HepG2 (cell line): ENCODE data around the gene SLC38A2. TPM values are rescaled to one million over a fixed set of nuclear protein-coding genes. Genes with fewer than 3 reads are reported as not detected.

Experiments used
- AGO1 ChIP-seq: fragments of 200-400 bp; formaldehyde crosslinking; IDR thresholded peaks from 2 replicates; pipeline ENCODE4 v1.6.1; 2017; ENCODE audit warnings: mild to moderate bottlenecking, low read depth, low read length, moderate library complexity; ENCODE audit not compliant: poor library complexity, severe bottlenecking
- BATF2 ChIP-seq: sonication (generic); formaldehyde crosslinking; IDR thresholded peaks from 2 replicates; pipeline ENCODE4 v1.8.0; 2022; ENCODE audit warnings: mild to moderate bottlenecking, missing genetic modification reagents, moderate library complexity
- CBFB ChIP-seq: sonication (generic); formaldehyde crosslinking; IDR thresholded peaks from 2 replicates; pipeline ENCODE4 v1.4.0; 2020; ENCODE audit warnings: missing genetic modification reagents
- ELF1 ChIP-seq: sonication (generic); formaldehyde crosslinking; IDR thresholded peaks from 2 replicates; pipeline ENCODE4 v1.4.0; 2020; ENCODE audit warnings: missing genetic modification reagents
- ELF3 ChIP-seq: IDR thresholded peaks from 2 replicates; pipeline ENCODE4 v1.6.1; 2016; ENCODE audit warnings: missing genetic modification reagents, missing compliant biosample characterization
- NFYC ChIP-seq: IDR thresholded peaks from 2 replicates; pipeline ENCODE4 v1.6.1; 2016; ENCODE audit warnings: missing genetic modification reagents, missing compliant biosample characterization
- RXRA ChIP-seq: sonication (generic); formaldehyde crosslinking; IDR thresholded peaks from 2 replicates; pipeline ENCODE4 v1.5.1; 2020; ENCODE audit warnings: missing genetic modification reagents
- TCF12 ChIP-seq, 2 experiments: fragments of 450-650 bp in 1 of 2; sonication (generic) in 1 of 2; formaldehyde crosslinking in 1 of 2; IDR thresholded peaks; 2 replicates each; pipeline versions ENCODE4 v1.6.1 to v1.8.0; 2017 to 2022; ENCODE audit warnings: antibody characterized with exemption in 1 of 2, mild to moderate bottlenecking in 1 of 2, missing genetic modification reagents in 1 of 2, moderate library complexity in 1 of 2
- TEF ChIP-seq: sonication (generic); formaldehyde crosslinking; IDR thresholded peaks from 2 replicates; pipeline ENCODE4 v1.5.0; 2020; ENCODE audit warnings: missing genetic modification reagents
- TP53 ChIP-seq: sonication (generic); formaldehyde crosslinking; conservative IDR thresholded peaks from 2 replicates; pipeline ENCODE4 v1.4.0; 2020; ENCODE audit warnings: missing genetic modification reagents
- TSC22D2 ChIP-seq: sonication (generic); formaldehyde crosslinking; IDR thresholded peaks from 2 replicates; pipeline ENCODE4 v1.5.1; 2020; ENCODE audit warnings: missing genetic modification reagents, mild to moderate bottlenecking, borderline replicate concordance
- ZNF280D ChIP-seq: sonication (generic); formaldehyde crosslinking; IDR thresholded peaks from 2 replicates; pipeline ENCODE4 v1.5.1; 2020; ENCODE audit warnings: mild to moderate bottlenecking, missing genetic modification reagents
- ZNF816 ChIP-seq: sonication (generic); formaldehyde crosslinking; IDR thresholded peaks from 2 replicates; pipeline ENCODE4 v1.8.0; 2022; ENCODE audit warnings: missing genetic modification reagents, mild to moderate bottlenecking, borderline replicate concordance
- polyA plus RNA-seq, 8 experiments: library from polyadenylated mRNA; depleted of rRNA in 3 of 8; stranded (reverse) in 7 of 8; unstranded in 1 of 8; fragments of >200 nt; fragmentation: Illumina TruSeq in 4 of 8; extraction: Trizol in 4 of 8; gene quantifications; 2 replicates each; pipeline versions ENCODE4 v1.2.1 to v1.2.3, GENCODE V29; 2011 to 2016; ENCODE audit warnings: low read depth in 4 of 8, missing spikeins in 1 of 8, mixed read lengths in 1 of 8; ENCODE audit not compliant: insufficient read depth in 1 of 8
- total RNA-seq, 5 experiments: library from RNA; depleted of rRNA; stranded (reverse); fragments of >200 nt; fragmentation: Illumina TruSeq; extraction: Trizol; gene quantifications; 2 replicates each; pipeline ENCODE4 v1.2.3, GENCODE V29; 2016; ENCODE audit warnings: low read depth in 1 of 5
- TF ChIP-seq, protein P1 (sequence below): IDR thresholded peaks from 2 replicates; pipeline ENCODE4 v1.6.1; 2016
- TF ChIP-seq, protein P2 (sequence below): sonication (generic); formaldehyde crosslinking; IDR thresholded peaks from 2 replicates; pipeline ENCODE4 v1.5.1; 2020; ENCODE audit warnings: mild to moderate bottlenecking, missing genetic modification reagents, borderline replicate concordance

Gene SLC38A2
- total and polyA plus RNA-seq, 2 of the 13 experiments (the other 11 are each of a cell fraction or from before 2014, with no cell fraction given): 368 to 880 TPM

DNA sequence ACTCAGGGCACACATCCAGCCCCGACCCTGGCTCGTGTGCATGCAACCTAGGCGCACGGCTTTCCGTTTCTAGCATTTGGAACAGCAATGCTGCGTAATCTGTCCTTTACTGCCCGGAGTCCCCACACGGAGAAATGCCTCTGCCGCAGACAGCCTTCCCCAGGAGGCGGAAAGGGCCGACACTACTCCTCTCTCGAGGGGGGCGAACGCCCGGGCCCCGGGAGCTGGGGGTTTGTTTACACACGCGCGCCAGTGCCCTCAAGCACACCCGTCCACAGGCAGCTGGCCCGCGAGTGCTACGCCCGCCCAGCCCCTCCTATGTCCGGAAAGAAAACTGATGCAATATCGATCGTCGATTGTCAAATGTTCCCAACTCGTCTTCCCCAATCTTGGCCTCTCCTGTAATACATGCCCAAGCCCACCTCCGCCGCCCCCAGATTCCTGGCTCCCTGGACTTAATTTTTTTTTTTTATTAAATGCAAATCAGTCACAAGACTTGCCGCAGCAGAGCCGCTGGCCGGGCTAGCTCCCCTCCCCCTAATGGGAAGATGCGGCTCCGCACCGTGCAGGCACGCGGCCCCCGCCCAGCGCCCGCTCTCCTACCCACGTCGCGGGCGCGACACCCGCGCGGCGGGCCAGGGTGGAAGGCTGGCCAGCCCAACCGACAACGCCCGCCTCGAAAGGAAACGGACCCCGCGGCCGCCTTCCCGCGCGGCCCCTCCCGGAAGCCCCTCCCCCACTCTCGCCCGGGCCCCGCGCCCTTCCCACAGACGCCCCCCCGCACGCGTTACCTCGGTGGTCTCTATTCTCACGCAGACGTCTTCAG is 642 bp downstream of the SLC38A2 start (continued):
- peak; percentile 65 for TF ChIP-seq AGO1
- TF ChIP-seq ZNF280D (CRISPR knock-in tag): no peak
- peak; percentile 15 for TF ChIP-seq BATF2
- TF ChIP-seq TP53 (CRISPR knock-in tag): no peak
- TF ChIP-seq, protein P1, sequence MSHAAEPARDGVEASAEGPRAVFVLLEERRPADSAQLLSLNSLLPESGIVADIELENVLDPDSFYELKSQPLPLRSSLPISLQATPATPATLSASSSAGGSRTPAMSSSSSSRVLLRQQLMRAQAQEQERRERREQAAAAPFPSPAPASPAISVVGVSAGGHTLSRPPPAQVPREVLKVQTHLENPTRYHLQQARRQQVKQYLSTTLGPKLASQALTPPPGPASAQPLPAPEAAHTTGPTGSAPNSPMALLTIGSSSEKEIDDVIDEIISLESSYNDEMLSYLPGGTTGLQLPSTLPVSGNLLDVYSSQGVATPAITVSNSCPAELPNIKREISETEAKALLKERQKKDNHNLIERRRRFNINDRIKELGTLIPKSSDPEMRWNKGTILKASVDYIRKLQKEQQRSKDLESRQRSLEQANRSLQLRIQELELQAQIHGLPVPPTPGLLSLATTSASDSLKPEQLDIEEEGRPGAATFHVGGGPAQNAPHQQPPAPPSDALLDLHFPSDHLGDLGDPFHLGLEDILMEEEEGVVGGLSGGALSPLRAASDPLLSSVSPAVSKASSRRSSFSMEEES (CRISPR knock-in tag): no peak
- TF ChIP-seq, protein P2, sequence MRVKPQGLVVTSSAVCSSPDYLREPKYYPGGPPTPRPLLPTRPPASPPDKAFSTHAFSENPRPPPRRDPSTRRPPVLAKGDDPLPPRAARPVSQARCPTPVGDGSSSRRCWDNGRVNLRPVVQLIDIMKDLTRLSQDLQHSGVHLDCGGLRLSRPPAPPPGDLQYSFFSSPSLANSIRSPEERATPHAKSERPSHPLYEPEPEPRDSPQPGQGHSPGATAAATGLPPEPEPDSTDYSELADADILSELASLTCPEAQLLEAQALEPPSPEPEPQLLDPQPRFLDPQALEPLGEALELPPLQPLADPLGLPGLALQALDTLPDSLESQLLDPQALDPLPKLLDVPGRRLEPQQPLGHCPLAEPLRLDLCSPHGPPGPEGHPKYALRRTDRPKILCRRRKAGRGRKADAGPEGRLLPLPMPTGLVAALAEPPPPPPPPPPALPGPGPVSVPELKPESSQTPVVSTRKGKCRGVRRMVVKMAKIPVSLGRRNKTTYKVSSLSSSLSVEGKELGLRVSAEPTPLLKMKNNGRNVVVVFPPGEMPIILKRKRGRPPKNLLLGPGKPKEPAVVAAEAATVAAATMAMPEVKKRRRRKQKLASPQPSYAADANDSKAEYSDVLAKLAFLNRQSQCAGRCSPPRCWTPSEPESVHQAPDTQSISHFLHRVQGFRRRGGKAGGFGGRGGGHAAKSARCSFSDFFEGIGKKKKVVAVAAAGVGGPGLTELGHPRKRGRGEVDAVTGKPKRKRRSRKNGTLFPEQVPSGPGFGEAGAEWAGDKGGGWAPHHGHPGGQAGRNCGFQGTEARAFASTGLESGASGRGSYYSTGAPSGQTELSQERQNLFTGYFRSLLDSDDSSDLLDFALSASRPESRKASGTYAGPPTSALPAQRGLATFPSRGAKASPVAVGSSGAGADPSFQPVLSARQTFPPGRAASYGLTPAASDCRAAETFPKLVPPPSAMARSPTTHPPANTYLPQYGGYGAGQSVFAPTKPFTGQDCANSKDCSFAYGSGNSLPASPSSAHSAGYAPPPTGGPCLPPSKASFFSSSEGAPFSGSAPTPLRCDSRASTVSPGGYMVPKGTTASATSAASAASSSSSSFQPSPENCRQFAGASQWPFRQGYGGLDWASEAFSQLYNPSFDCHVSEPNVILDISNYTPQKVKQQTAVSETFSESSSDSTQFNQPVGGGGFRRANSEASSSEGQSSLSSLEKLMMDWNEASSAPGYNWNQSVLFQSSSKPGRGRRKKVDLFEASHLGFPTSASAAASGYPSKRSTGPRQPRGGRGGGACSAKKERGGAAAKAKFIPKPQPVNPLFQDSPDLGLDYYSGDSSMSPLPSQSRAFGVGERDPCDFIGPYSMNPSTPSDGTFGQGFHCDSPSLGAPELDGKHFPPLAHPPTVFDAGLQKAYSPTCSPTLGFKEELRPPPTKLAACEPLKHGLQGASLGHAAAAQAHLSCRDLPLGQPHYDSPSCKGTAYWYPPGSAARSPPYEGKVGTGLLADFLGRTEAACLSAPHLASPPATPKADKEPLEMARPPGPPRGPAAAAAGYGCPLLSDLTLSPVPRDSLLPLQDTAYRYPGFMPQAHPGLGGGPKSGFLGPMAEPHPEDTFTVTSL (CRISPR knock-in tag): peak; percentile 39; the same call in 1 of the 2 replicates
- TF ChIP-seq TEF (CRISPR knock-in tag): 0 out of 2 replicates have a peak, but pooled peaks have one; percentile 26
- no peak for TF ChIP-seq ZNF816 (CRISPR knock-in tag)
- no peak for TF ChIP-seq CBFB (CRISPR knock-in tag)
- no peak for TF ChIP-seq ELF1 (CRISPR knock-in tag)
- no peak for TF ChIP-seq NFYC
- TF ChIP-seq TSC22D2 (CRISPR knock-in tag): no peak
- TF ChIP-seq ELF3 (CRISPR knock-in tag): no peak
- no peak for TF ChIP-seq TCF12 (IDR thresholded peaks at IDR 0.05)
- TF ChIP-seq TCF12 (CRISPR knock-in tag; IDR thresholded peaks at IDR 0.05): no peak
- no peak; the same call in 1 of the 2 replicates for TF ChIP-seq RXRA (CRISPR knock-in tag)
